Nephron progenitor cell (in vitro differentiated cells): ENCODE measurements around the gene RASGRP3.

Source experiments
- DNase-seq: peaks from one replicate; pipeline ENCODE4 v3.0.0; 2021
- H3K27ac Mint-ChIP-seq: 2 replicates; pipeline ENCODE4 v1.8.0; 2021; ENCODE audit warnings: mild to moderate bottlenecking, moderate library complexity, mixed read lengths
- H3K27me3 Mint-ChIP-seq: 2 replicates; pipeline ENCODE4 v1.8.0; 2021; ENCODE audit warnings: mild to moderate bottlenecking, low read depth, mixed read lengths; ENCODE audit not compliant: poor library complexity
- H3K36me3 Mint-ChIP-seq: 2 replicates; pipeline ENCODE4 v1.8.0; 2021; ENCODE audit warnings: low read depth, mixed read lengths
- H3K4me1 Mint-ChIP-seq: 2 replicates; pipeline ENCODE4 v1.8.0; 2021; ENCODE audit warnings: mixed read lengths
- H3K4me3 Mint-ChIP-seq: 2 replicates; pipeline ENCODE4 v1.8.0; 2021; ENCODE audit warnings: mild to moderate bottlenecking, moderate library complexity, mixed read lengths
- H3K9me3 Mint-ChIP-seq: 2 replicates; pipeline ENCODE4 v1.8.0; 2021; ENCODE audit warnings: mild to moderate bottlenecking, moderate library complexity, mixed read lengths
- TF ChIP-seq, protein P1 (sequence below): fragments of 200-600 bp; sonication (generic); IDR thresholded peaks from 2 replicates; pipeline ENCODE4 v1.5.0; 2021; ENCODE audit warnings: antibody characterized with exemption

RASGRP3 gene

DNA sequence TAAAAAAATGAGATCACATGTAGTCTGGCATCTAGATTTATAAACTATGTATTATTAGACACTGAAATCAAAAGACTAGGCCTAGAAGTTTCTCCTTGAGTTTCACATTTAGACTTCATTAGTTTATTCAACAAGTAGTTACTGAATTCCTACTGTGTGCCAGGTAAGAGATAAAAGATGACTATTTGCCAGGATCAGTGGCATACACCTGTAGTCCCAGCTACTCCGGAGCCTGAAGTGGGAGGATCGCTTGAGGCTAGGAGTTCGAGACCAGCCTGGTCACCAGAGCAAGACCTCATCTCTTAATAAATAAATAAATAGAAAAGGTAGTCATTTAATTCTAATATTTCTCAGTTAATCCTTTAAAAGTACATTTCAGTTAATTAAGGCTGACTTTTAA is 120.6 kb downstream of the RASGRP3 start:
- DNase-seq: no peak
- TF ChIP-seq, protein P1, sequence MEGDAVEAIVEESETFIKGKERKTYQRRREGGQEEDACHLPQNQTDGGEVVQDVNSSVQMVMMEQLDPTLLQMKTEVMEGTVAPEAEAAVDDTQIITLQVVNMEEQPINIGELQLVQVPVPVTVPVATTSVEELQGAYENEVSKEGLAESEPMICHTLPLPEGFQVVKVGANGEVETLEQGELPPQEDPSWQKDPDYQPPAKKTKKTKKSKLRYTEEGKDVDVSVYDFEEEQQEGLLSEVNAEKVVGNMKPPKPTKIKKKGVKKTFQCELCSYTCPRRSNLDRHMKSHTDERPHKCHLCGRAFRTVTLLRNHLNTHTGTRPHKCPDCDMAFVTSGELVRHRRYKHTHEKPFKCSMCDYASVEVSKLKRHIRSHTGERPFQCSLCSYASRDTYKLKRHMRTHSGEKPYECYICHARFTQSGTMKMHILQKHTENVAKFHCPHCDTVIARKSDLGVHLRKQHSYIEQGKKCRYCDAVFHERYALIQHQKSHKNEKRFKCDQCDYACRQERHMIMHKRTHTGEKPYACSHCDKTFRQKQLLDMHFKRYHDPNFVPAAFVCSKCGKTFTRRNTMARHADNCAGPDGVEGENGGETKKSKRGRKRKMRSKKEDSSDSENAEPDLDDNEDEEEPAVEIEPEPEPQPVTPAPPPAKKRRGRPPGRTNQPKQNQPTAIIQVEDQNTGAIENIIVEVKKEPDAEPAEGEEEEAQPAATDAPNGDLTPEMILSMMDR: no peak
- H3K27ac Mint-ChIP-seq: no peak overlapping the region
- H3K9me3 Mint-ChIP-seq: no peaks in the 10 kb centered on the region
- peaks cover 8% of the 10 kb centered on the region for H3K27me3 Mint-ChIP-seq
- peaks cover 25% of the 10 kb centered on the region for H3K36me3 Mint-ChIP-seq
- H3K4me1 Mint-ChIP-seq: peaks cover 38% of the 10 kb centered on the region
- H3K4me3 Mint-ChIP-seq: no peak overlapping the region

DNA sequence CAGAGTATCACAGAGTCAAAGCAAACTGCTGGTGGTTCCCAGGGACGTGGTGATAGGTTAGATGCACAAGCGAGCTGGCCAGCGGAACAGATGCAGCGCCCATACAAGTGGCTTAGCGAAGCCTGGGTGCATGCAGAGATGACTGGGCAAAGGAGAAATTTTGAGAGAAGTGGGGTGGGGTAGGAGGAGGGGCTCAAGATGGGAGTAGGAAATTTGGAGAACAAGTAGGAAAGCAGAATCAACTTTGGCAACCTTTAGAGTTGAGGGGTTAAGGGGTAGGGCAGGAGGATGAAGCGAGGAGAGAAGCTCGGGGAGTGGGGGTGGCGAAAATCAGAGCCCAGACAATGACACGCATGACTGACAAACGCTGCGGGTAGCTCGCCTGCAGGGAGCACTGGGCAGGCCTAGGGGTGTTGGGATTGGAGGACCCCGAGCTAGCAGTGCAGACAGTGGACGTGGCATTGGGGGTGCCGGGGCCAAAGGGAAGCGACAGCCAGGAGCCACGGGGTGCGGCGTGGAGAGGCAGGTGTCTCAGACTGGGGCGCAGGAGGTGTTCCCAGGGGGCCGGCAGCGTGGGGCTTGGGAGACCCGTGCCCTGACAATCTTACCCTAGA is 122.2 kb downstream of the RASGRP3 start:
- Mint-ChIP-seq H3K36me3 (peaks cover 13% of the 10 kb centered on the region), H3K27me3 (peaks cover 8% of the 10 kb centered on the region), H3K27ac (peak overlapping the region; percentile 77), H3K9me3 (no peaks in the 10 kb centered on the region), H3K4me3 (peak overlapping the region; percentile 95), H3K4me1 (peaks cover 28% of the 10 kb centered on the region)
- DNase-seq: peak; percentile 52
- TF ChIP-seq, protein P1: no peak

DNA sequence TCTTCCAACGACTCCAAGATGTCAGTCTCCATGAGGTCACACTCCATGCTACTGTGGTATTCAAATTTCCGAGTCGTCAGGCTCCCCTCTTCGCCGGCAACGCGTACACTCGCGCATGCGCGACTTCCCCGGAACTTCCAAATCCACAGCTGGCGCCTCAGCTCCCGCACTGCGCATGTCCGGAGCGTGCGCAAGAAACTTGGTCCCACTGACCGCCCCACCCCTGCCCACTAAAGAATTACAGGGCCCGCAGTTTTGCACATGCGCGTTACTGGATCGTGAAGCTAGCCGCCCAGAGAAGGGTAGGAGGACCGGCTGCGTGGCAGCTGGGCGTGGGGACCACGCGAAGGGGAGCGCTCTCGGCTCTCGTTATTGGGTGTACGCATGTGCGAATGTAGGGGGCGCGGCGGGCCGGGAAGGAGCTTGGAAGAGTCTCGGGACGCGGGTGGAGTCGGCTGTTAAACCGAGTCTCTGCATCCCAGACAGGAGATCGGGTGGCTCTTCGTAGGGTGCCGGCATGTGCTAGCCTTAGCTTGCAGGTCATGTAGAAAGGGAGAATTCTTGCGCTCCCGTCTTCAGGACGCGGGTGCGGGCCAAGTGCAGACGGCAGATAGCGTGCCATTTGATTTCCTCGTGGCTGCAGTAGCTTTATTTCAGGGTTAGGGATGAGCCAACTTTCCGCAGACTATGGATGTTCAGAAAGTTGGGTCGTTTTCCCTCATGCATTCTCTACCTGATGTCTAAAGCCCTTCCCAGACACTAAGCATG is 122.9 kb downstream of the RASGRP3 start, which contains the start of gene FAM98A:
FAM98A (minus strand) TSS at position 125 of the 768 bp plus-strand sequence; CDS start at position 47, 78 bp downstream.
- Mint-ChIP-seq H3K27me3 (peaks cover 8% of the 10 kb centered on the region), H3K9me3 (no peaks in the 10 kb centered on the region), H3K27ac (peak within 1 kb of the TSS; percentile 89), H3K4me3 (peak within 1 kb of the TSS; percentile 95), H3K36me3 (peaks cover 9% of the 10 kb centered on the region), H3K4me1 (peaks cover 24% of the 10 kb centered on the region)
- TF ChIP-seq, protein P1: no peak
- peak; percentile 99 for DNase-seq

DNA sequence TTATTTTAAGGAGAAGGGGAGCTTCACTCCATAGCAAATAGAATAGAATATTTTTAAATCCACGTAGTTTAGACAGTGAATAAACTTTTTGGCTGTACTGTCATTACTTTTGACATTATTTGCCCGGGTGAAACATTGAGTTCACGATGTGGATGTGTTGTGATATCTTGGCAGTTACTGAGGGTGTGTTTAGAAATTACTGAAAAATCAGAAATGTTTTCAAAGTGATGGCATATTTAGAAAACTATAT is 123.4 kb downstream of the RASGRP3 start:
- Mint-ChIP-seq H3K9me3 (no peaks in the 10 kb centered on the region), H3K27ac (no peak overlapping the region)
- TF ChIP-seq, protein P1: no peak

DNA sequence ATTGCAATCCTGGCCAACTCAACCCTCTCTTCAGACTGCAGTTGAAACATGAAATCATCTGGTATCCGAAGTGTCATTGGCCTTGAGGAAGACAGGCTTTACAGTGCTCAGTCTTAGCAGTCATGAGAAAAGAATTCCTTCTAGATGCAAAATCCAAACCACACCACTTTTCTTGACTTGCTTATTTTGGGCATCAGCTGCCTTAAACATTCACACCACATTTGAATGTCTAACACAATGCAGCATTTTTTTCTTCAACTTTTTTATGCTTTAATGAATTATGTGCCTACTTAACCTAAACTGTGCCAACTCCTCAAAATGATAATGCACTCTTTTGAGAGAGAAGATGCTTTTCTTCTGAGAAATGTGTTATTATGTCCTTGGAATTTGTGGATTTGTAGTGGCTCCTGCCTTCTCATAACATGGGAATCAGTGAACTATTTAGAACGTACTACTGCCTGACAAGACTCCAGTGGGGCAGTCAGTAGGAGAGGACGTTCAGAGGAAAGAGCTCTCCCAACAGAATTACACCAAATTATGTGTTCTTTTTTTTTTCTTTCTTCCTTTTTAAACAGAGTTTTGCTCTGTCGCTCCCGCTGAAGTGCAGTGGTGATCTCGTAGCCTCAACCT is 125.9 kb downstream of the RASGRP3 start:
- no peak overlapping the region for H3K27ac Mint-ChIP-seq
- TF ChIP-seq, protein P1: no peak
- H3K9me3 Mint-ChIP-seq: peaks cover 3% of the 10 kb centered on the region
- peaks cover 11% of the 10 kb centered on the region for H3K27me3 Mint-ChIP-seq
- H3K4me1 Mint-ChIP-seq: peaks cover 34% of the 10 kb centered on the region
- DNase-seq: no peak
- peaks cover 10% of the 10 kb centered on the region for H3K36me3 Mint-ChIP-seq
- H3K4me3 Mint-ChIP-seq: no peak overlapping the region

More for the DNA sequence above, 123.4 kb downstream of the RASGRP3 start:
- peak overlapping the region; percentile 95 for H3K4me3 Mint-ChIP-seq
- peaks cover 6% of the 10 kb centered on the region for H3K36me3 Mint-ChIP-seq
- DNase-seq: no peak
- H3K4me1 Mint-ChIP-seq: peaks cover 26% of the 10 kb centered on the region
- H3K27me3 Mint-ChIP-seq: peaks cover 8% of the 10 kb centered on the region
